Trophoblast cell (in vitro differentiated cells and primary cell): ENCODE measurements around the gene CYGB.

Experiments
- DNase-seq, 2 donors: peaks; one replicate each; pipeline ENCODE4 v3.0.0-alpha.2; 2016
- H2AFZ ChIP-seq: 2 replicates; pipeline ENCODE4 v1.6.1; 2013; ENCODE audit warnings: low read length, moderate library complexity, mild to moderate bottlenecking; ENCODE audit not compliant: insufficient read depth, poor library complexity
- H2AK5ac ChIP-seq: 2 replicates; pipeline ENCODE4 v1.6.1; 2013; ENCODE audit warnings: mild to moderate bottlenecking, low read length
- H2BK120ac ChIP-seq: 2 replicates; pipeline ENCODE4 v1.6.1; 2013; ENCODE audit warnings: low read length, mild to moderate bottlenecking, moderate library complexity; ENCODE audit not compliant: insufficient read depth, poor library complexity
- H2BK12ac ChIP-seq: 2 replicates; pipeline ENCODE4 v1.6.1; 2013; ENCODE audit warnings: mild to moderate bottlenecking, low read length, moderate library complexity
- H2BK5ac ChIP-seq: 2 replicates; pipeline ENCODE4 v1.6.1; 2013; ENCODE audit warnings: low read length, low read depth, moderate library complexity, mild to moderate bottlenecking; ENCODE audit not compliant: poor library complexity
- H3K14ac ChIP-seq: 2 replicates; pipeline ENCODE4 v1.6.1; 2013; ENCODE audit warnings: mild to moderate bottlenecking, low read length
- H3K18ac ChIP-seq: 2 replicates; pipeline ENCODE4 v1.6.1; 2013; ENCODE audit warnings: mild to moderate bottlenecking, low read length
- H3K23ac ChIP-seq: 2 replicates; pipeline ENCODE4 v1.6.1; 2013; ENCODE audit warnings: low read length
- H3K27ac ChIP-seq: 2 replicates; pipeline ENCODE4 v1.5.1; 2013; ENCODE audit warnings: low read depth, mild to moderate bottlenecking, inconsistent platforms, low read length, moderate library complexity
- H3K27me3 ChIP-seq: 2 replicates; pipeline ENCODE4 v1.6.1; 2013; ENCODE audit warnings: inconsistent platforms, mild to moderate bottlenecking, low read length, moderate library complexity; ENCODE audit not compliant: insufficient read depth
- H3K36me3 ChIP-seq, 2 experiments: 1 replicate in 1 of 2; 2 replicates in 1 of 2; pipeline ENCODE4 v1.6.1; 2013; ENCODE audit warnings: low read length in 2 of 2, mild to moderate bottlenecking in 2 of 2, moderate library complexity in 1 of 2; ENCODE audit not compliant: insufficient read depth in 2 of 2, control insufficient read depth in 1 of 2
- H3K4ac ChIP-seq: 2 replicates; pipeline ENCODE4 v1.6.1; 2013; ENCODE audit warnings: low read depth, mild to moderate bottlenecking, low read length, moderate library complexity
- H3K4me1 ChIP-seq, 2 experiments: 1 replicate in 1 of 2; 2 replicates in 1 of 2; pipeline ENCODE4 v1.6.1; 2013; ENCODE audit warnings: low read length in 2 of 2, mild to moderate bottlenecking in 2 of 2, moderate library complexity in 1 of 2; ENCODE audit not compliant: insufficient read depth in 2 of 2, control insufficient read depth in 1 of 2
- H3K4me2 ChIP-seq: 2 replicates; pipeline ENCODE4 v1.6.1; 2013; ENCODE audit warnings: inconsistent platforms, mild to moderate bottlenecking, low read length, moderate library complexity
- H3K4me3 ChIP-seq: 2 replicates; pipeline ENCODE4 v1.5.1; 2013; ENCODE audit warnings: mild to moderate bottlenecking, low read depth, low read length, inconsistent platforms
- H3K79me1 ChIP-seq: one replicate; pipeline ENCODE4 v1.6.1; 2013; ENCODE audit warnings: low read length
- H3K79me2 ChIP-seq: 2 replicates; pipeline ENCODE4 v1.6.1; 2013; ENCODE audit warnings: low read length, mild to moderate bottlenecking; ENCODE audit not compliant: control insufficient read depth, insufficient read depth, poor library complexity
- H3K9ac ChIP-seq: 2 replicates; pipeline ENCODE4 v1.6.1; 2013; ENCODE audit warnings: mild to moderate bottlenecking, low read length
- H3K9me3 ChIP-seq: 2 replicates; pipeline ENCODE4 v1.6.1; 2013; ENCODE audit warnings: low read depth, mild to moderate bottlenecking, control low read depth, inconsistent platforms, low read length; ENCODE audit not compliant: insufficient read depth
- H4K12ac ChIP-seq: 2 replicates; pipeline ENCODE4 v1.6.1; 2013; ENCODE audit warnings: low read depth, mild to moderate bottlenecking, low read length, moderate library complexity
- H4K8ac ChIP-seq: 2 replicates; pipeline ENCODE4 v1.6.1; 2013; ENCODE audit warnings: low read depth, mild to moderate bottlenecking, low read length, moderate library complexity
- H4K91ac ChIP-seq: one replicate; pipeline ENCODE4 v1.6.1; 2013; ENCODE audit warnings: low read depth, mild to moderate bottlenecking, low read length, moderate library complexity
- WGBS: extraction: QIAGEN DNeasy Blood & Tissue Kit; methylation state at CpG from one replicate; pipeline ENCODE4 v1.1.7; 2013; ENCODE audit warnings: missing lambda C conversion rate; ENCODE audit not compliant: insufficient read length, insufficient coverage; ENCODE audit errors: extremely low coverage; 5-methylcytosine and 5-hydroxymethylcytosine counted together

The CYGB gene

GRCh38 chr17:76579281-76579680 lies 41.8 kb upstream of the CYGB start:
- Histone ChIP-seq H3K4me3 (no peak overlapping the region), H2BK12ac (no peak overlapping the region), H4K91ac (no peak overlapping the region), H3K14ac (no peak overlapping the region), H2AK5ac (no peak overlapping the region), H4K12ac (no peak overlapping the region), H3K4ac (no peak overlapping the region), H3K4me1 (no peaks in the 10 kb centered on the region), H3K4me2 (no peak overlapping the region), H3K36me3 (no peaks in the 10 kb centered on the region), H3K23ac (no peak overlapping the region), H3K27ac (no peak overlapping the region), H3K79me2 (no peaks in the 10 kb centered on the region), H4K8ac (no peak overlapping the region), H2AFZ (no peak overlapping the region), H3K79me1 (no peaks in the 10 kb centered on the region), H3K9me3 (no peaks in the 10 kb centered on the region), H3K9ac (no peak overlapping the region), H3K18ac (no peak overlapping the region), H3K27me3 (no peaks in the 10 kb centered on the region), H2BK120ac (no peak overlapping the region), H2BK5ac (no peak overlapping the region)
- no CpG with 5 or more reads among the region's 2 CpGs for WGBS
- DNase-seq, result no peak

GRCh38 chr17:76578376-76578775 lies 40.9 kb upstream of the CYGB start:
- Histone ChIP-seq H4K91ac (no peak overlapping the region), H2BK12ac (no peak overlapping the region), H3K18ac (no peak overlapping the region), H3K9me3 (no peaks in the 10 kb centered on the region), H3K14ac (no peak overlapping the region), H4K12ac (no peak overlapping the region), H3K4me3 (no peak overlapping the region), H3K79me1 (no peaks in the 10 kb centered on the region), H3K4me1 (no peaks in the 10 kb centered on the region), H3K27me3 (no peaks in the 10 kb centered on the region), H3K9ac (no peak overlapping the region), H3K27ac (no peak overlapping the region), H4K8ac (no peak overlapping the region), H2BK5ac (no peak overlapping the region), H2AFZ (no peak overlapping the region), H3K79me2 (no peaks in the 10 kb centered on the region), H2AK5ac (no peak overlapping the region), H3K4ac (no peak overlapping the region), H3K4me2 (no peak overlapping the region), H2BK120ac (no peak overlapping the region), H3K36me3 (no peaks in the 10 kb centered on the region), H3K23ac (no peak overlapping the region)
- DNase-seq, result no peak
- no CpG with 5 or more reads among the region's 5 CpGs for WGBS

- Histone ChIP-seq H3K23ac (no peak overlapping the region), H2AK5ac (no peak overlapping the region), H3K79me2 (no peaks in the 10 kb centered on the region), H2BK12ac (no peak overlapping the region), H3K27ac (no peak overlapping the region), H3K4ac (no peak overlapping the region), H3K9ac (no peak overlapping the region), H3K4me1 (no peaks in the 10 kb centered on the region), H3K36me3 (no peaks in the 10 kb centered on the region), H4K8ac (no peak overlapping the region), H3K9me3 (no peaks in the 10 kb centered on the region), H3K79me1 (no peaks in the 10 kb centered on the region), H4K12ac (no peak overlapping the region), H3K4me2 (no peak overlapping the region), H4K91ac (no peak overlapping the region), H3K14ac (no peak overlapping the region), H3K27me3 (no peaks in the 10 kb centered on the region), H3K4me3 (no peak overlapping the region), H2BK5ac (no peak overlapping the region), H2AFZ (no peak overlapping the region), H3K18ac (no peak overlapping the region), H2BK120ac (no peak overlapping the region)
- no peak for DNase-seq
- WGBS, result no CpG with 5 or more reads among the region's 7 CpGs
These were observed 40.4 kb upstream of the CYGB start for GRCh38 chr17:76577876-76578275.

GRCh38 chr17:76576189-76576588 lies 38.7 kb upstream of the CYGB start:
- Histone ChIP-seq H2BK12ac (no peak overlapping the region), H4K91ac (no peak overlapping the region), H3K27me3 (no peaks in the 10 kb centered on the region), H3K27ac (no peak overlapping the region), H3K14ac (no peak overlapping the region), H3K4me1 (no peaks in the 10 kb centered on the region), H3K9ac (no peak overlapping the region), H2BK5ac (no peak overlapping the region), H3K79me1 (no peaks in the 10 kb centered on the region), H3K23ac (no peak overlapping the region), H3K79me2 (no peaks in the 10 kb centered on the region), H3K9me3 (no peaks in the 10 kb centered on the region), H3K4me2 (no peak overlapping the region), H2AFZ (no peak overlapping the region), H3K18ac (no peak overlapping the region), H3K36me3 (no peaks in the 10 kb centered on the region), H2AK5ac (no peak overlapping the region), H3K4me3 (no peak overlapping the region), H3K4ac (no peak overlapping the region), H4K12ac (no peak overlapping the region), H2BK120ac (no peak overlapping the region), H4K8ac (no peak overlapping the region)
- WGBS, result 100% methylated on average over 1 of the region's 9 CpGs
- DNase-seq, result peak in 1 of 2 donors; percentile 40
